GM21381 (cell line): ENCODE results near the gene LILRB1.
"Not testable (repeated sequence)": the region's sequence is repeated elsewhere in the genome, so short reads cannot be mapped to it uniquely, and the experiment has no call there.

Experiments used
- ATAC-seq: cut with Tn5 transposase; IDR thresholded peaks from one replicate; pipeline ENCODE4 v1.9.1; 2021; ENCODE audit warnings: mild to moderate bottlenecking, moderate library complexity; ENCODE audit not compliant: unreplicated experiment

The LILRB1 gene

DNA sequence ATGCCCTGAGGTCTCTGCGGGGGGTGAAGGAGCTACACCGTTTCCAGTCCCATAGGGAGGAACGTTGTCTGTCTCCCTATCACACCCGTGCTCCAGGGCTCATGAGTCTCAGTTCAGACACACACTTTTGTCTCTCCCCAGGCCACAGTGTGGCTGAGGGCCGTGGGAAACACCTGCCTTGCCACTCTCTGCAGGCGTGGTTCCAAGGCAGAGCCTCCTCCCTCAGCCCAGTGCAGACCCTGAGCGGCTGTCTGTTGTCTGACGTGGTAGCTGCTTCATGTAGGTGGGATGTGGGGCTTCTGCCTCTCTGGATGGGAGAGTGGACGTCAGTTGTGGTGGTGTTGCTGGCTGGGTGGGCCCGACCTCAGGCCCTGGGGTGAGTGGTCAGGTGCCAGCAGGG lies 6.0 kb upstream of the LILRB1 start:
- not testable (repeated sequence) for ATAC-seq

DNA sequence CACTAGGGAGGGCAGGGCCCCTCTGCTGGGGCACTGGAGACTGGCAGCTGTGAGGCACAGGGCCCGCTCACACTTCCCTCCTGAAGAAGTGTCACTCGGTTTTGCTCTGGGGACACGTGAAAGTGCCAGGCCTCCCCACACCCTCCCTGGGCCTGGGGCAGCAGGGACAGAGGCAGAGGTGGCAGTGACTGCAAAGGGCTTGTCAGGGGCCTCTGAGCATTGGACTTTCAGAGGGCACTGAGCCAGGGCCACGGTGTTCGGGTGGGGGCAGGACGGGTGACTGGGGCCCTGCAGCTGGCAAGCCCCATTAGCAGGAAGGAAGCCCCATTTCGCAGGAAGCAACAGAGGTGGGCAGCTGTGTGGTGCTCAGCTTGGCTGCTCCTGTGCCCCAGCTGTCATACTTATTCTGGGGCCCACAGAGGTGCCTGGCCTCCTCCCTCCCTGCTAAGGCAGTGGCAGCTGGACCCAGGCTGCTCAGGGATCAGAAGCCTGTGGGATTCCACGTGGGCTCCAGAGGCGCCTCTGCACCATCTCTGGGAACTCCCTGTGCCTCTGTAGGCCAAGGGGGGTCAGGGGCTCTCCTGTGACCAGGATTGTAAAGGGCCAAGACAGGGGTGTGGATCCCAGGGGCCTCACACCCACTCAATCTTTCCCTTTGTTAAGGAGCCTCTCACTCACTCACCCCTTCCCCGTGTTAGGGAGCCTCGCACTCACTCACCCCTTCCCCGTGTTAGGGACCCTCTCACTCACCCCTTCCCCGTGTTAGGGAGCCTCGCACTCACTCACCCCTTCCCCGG lies 5.2 kb upstream of the LILRB1 start:
- not testable (repeated sequence) for ATAC-seq

DNA sequence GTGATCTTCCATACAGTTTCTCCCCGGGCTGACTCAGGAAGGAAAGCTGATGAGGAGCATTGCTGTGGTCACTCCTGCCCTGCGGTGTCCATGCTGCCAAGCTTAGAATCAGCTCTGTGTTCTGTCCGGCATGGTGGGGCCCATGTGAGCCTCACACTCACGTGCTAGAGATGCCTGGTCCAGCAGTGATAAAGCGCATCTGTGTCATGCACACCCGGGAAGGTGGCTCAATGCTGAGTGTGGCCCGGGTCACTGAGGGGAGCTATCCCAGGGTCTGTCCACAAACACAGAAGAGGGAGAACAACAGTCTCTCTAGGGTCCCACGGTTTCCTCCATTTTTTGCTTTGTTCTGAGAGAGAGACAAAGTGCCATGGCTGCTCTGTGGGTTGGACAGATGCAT lies 3.5 kb upstream of the LILRB1 start:
- no peak for ATAC-seq

DNA sequence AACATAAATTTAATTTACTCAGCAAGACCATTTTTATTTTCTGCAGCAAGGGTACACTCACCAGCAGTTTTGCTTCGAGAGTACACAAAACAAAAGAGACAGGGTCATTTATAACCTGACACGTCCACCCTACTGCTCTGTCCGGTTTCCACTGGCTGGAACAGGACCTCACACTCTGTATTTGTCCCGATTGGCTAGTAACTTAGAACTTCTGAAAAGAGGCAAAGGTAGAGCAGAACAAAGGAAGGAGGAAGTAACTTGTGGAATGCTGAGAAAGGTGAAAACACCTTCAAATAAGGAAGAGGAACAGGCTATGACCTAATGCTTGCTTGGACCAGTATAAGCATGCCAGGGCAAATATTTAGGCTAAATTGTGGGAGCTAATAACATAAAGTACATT lies 2.4 kb upstream of the LILRB1 start:
- ATAC-seq: not testable (repeated sequence)

DNA sequence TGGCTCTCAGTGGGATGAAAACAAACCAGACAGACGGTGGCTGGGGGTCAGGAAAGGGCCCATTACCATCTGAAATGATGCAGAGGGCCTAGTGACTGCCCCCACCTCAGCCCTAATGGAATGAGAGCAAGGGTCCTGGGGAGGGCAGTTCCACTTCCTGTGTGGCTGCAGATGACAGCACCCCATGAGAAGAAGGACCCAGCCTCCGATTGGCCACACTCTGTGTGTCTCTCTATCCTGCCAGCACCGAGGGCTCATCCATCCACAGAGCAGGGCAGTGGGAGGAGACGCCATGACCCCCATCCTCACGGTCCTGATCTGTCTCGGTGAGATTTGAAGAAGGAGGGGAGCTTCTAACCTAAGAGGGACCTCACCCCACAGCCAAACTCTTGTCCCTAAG lies 498 bp downstream of the LILRB1 start:
- no peak for ATAC-seq

DNA sequence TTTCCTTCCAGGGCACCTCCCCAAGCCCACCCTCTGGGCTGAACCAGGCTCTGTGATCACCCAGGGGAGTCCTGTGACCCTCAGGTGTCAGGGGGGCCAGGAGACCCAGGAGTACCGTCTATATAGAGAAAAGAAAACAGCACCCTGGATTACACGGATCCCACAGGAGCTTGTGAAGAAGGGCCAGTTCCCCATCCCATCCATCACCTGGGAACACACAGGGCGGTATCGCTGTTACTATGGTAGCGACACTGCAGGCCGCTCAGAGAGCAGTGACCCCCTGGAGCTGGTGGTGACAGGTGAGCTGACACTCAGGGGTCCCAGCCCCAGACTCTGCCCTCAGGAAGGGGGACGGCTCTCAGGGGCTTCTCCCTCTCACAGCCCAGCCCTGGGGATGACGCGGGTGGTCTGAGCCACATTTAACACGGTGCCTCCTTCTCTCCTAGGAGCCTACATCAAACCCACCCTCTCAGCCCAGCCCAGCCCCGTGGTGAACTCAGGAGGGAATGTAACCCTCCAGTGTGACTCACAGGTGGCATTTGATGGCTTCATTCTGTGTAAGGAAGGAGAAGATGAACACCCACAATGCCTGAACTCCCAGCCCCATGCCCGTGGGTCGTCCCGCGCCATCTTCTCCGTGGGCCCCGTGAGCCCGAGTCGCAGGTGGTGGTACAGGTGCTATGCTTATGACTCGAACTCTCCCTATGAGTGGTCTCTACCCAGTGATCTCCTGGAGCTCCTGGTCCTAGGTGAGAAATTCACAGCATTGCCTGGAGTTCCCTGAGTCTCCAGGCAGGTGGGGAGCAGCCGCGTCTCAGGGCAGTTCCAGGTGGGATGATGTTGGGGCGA lies 1.4 kb downstream of the LILRB1 start:
- not testable (repeated sequence) for ATAC-seq

DNA sequence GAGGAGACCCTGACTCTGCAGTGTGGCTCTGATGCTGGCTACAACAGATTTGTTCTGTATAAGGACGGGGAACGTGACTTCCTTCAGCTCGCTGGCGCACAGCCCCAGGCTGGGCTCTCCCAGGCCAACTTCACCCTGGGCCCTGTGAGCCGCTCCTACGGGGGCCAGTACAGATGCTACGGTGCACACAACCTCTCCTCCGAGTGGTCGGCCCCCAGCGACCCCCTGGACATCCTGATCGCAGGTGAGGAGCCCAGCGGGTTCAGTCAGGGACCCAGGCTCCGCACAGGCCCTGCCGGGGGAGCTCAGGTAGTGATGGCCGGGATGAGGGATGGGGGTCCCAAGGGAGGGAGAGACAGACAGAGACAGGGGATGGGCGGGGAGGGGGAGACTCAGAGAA lies 2.2 kb downstream of the LILRB1 start:
- not testable (repeated sequence) for ATAC-seq

DNA sequence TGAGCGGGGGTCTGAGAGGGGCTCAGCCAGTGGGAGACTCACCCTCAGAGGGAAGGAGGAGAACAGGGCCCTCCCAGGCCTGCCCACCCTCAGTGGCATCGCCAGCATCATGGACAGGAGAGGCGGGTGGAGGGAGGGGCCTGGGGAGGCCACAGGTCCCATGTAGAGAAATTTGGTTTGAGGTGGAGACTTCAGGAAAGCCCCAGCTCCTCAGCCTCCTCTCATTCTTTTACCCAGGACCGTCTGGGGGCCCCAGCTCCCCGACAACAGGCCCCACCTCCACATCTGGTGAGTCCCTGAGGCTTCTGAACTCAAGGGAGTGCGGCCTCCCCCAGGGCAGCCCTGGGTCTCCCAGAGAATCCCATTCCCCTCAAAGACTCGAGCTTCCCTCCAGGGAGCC lies 3.1 kb downstream of the LILRB1 start:
- no peak for ATAC-seq

DNA sequence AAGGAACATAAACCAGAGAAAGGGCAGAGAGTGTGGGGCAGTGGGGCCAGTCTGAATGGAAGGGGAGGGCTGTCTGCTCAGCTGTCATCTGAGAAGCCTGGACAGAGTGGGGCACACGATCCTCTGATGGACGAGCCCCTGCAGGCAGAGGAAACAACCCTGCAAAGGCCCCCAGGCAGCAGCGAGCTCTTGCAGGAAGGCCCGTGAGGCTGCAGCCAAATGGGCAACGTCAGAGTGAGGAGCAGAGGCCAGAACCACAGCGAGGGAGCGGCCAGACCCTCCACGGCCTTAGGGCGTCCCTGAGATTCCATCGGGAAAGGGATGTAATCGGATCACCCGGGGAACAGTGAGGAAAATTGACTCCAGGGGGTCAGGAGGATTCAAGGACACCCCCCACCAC lies 5.8 kb downstream of the LILRB1 start:
- not testable (repeated sequence) for ATAC-seq

DNA sequence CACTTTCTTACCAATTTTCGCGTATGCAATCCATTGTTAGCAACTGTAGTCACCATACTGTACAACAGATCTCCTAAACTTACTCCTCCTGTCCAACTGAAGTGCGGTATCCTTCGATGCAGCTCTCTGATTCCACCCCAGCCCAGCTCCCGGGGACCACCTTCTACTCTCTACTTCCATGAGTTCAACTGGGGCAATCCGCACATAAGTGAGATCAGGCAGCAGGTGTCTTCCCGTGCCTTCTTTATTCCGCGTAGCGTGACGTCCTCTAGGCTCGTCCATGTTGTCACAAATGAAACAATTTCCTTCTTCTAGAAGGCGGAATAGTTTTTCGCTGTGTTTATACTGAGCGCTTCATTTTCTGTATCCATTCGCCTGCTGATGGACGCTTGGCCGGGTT lies 8.4 kb downstream of the LILRB1 start:
- no peak for ATAC-seq

DNA sequence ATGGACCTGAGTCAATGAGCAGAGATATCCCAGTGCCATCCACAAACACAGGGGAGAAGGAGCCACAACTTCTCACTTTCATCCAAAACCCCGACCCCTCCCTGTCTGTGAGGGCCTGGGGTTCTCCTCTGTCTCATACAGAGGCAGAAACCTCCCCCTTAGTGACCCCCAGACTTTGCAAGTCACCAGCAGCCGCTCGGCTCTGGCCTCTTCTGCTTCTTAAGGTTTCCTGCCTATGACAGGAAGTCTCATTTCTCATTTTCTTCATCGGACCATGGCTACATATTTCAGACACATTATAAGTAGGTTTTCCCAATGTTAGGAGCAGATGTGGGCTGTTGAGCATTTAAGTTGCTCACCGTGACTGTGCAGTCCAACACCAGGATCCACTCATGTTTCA lies 12.7 kb downstream of the LILRB1 start:
- ATAC-seq: not testable (repeated sequence)

DNA sequence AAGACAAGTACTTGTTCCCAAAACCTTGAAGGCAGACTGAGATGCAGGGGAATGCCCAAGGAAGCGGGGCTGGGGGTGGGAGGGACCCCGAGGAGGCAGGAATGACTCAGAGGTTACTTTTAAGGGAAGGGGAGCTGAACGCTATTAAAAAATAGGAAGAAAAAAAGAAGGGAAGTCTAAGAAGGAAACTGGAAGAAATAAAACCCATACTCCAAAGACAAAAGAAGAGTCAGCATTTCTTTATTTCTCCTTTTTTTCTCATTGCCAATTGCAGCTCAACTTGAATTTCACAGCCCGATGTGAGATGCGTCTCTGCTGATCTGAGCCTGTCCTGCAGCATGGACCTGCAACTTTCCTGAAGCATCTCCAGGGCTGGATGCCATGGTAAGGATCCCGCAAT lies 13.3 kb downstream of the LILRB1 start:
- ATAC-seq: not testable (repeated sequence)

DNA sequence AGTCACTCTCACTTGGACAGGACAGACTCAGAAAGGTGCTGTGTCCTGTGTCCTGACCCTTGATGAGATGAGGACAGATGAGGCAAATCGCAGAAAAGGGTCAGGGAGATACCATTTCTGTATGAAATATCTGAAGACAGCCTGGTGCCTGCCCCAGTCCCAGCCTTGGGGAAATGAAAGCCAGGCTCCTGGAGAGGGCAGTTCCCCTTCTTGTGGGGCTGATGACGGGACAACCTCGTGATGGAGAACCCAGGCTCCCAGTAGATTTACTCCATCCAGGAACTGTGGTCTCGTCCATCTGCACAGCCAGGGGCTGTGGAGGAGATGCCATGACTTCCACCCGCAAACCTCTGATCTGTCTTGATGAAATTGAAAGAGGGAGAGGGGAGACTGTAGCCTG lies 13.8 kb downstream of the LILRB1 start:
- no peak for ATAC-seq

DNA sequence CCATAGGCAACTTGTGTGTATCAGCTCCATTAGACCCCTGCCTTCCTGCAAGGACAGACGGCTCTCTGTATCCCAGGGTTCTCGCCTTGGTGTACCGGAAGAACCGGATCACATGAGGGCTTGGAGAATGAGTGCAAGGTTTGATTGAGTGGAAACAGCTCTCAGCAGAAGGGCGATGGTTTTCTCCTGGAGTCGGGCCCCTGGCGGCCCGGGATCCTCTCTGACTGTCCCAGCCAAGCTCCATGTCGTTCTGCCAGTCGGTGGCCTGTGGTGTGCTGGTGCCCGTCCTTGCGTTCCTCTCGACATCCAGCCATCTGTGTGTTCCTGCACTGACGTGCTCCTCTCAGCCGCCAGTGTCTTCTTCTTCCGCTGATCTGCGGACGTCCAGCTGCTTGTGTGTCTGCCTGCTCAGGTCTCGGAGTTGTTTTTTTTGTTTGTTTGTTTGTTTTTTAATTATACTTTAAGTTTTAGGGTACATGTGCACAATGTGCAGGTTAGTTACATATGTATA lies 16.1 kb downstream of the LILRB1 start:
- no peak for ATAC-seq

DNA sequence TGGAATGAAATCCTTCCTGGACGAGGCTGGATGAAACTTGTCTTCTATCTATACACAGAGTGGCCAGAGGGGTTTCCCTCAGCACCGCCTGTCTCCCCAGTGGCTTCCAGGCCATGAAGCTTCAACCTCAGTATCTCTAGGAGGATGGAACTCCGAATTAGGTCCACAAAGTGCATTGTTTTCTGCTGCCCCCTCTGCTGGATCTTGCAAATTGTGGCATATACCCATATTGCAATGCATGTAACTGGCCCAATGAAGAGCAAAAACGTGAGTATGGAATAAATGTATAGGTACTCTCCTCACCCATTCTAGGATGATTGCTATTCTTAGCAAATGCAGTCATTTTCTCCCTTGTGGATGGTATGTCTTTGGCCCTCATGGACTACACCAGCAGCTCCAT lies 17.8 kb downstream of the LILRB1 start:
- ATAC-seq: no peak

DNA sequence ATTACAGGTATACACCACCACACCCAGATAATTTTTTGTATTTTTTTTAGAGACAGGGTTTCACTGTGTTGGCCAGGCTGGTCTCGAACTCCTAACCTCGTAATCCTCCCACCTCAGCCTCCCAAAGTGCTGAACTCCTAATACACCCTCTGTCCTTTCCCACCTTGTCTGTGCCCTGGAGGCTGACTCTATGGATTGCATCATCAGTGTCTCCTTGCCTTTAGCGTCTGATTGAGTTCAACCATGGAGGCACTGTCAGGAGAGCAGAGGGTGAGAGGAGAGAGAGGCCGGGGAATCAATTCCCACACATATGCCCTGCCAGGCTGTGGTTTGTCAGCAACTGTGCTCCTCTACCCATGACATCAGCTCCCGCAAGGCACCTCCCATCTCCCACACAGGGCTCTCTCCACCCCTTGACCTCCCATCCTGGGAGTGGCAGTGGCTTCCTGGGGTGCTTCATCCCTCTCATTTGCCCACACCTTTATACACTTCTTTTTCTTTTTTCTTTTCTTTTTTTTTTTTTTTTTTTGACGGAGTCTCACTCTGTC lies 19.9 kb downstream of the LILRB1 start:
- ATAC-seq: no peak

DNA sequence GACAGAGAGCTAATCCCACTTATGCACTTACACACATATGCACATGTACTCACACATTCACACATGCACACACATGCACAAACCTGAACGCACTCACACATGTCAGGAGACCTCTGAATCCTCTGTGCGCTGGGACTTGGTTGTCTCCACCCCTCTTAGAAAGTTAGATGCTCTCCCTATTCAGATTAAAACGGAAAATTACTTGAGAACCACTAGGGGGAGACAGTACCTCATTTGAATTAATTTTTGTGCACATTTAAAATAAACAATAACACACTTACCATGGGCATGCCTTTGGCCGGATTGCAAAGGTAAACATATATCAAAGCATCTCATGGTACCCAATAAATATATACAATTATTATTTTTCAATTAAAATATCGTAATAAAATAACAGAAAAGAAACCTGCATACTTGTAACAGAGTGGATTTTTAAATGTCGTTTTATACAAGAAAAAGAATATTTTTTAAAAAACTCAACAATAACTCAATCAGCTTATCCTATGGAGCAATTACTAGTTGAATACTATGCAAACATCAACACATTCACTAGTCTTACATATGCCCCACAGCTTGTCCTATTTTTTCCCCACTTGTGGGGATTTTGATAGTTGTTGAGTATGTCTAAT lies 23.0 kb downstream of the LILRB1 start:
- ATAC-seq: no peak

DNA sequence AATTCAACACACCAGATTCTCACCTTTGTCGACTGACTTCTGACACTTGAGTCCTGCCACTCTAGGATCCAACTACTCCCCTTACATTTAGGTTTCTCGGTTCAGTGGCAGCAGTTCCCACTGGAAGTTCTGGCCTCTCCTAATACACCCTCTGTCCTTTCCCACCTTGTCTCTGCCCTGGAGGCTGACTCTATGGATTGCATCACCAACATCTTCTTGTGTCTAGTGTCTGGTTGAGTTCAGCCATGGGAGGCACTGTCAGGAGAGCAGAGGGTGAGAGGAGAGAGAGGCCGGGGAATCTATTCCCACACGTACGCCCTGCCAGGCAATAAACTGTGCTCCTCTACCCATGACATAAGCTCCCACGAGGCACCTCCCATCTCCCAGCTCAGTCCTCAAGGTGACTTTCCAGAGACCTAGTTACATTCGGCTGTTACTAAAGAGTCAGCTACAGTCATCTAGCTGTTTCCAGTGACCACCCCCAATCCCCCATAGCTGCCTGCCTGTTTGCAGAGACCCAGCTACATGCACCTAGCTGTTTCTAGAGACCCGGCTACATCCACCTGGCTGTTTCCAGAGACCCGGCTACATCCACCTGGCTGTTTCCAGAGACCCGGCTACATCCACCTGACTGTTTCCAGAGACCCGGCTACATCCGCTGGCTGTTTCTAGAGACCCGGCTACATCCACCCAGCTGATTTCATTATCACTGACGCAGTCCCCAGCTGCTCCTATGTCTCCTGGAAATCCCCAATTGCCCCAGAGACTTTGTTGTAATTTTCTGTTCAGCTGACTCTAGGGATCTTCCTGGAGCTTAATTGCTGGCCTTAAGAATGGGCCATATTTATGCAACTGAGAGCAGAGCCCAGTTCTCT lies 24.4 kb downstream of the LILRB1 start:
- no peak for ATAC-seq

DNA sequence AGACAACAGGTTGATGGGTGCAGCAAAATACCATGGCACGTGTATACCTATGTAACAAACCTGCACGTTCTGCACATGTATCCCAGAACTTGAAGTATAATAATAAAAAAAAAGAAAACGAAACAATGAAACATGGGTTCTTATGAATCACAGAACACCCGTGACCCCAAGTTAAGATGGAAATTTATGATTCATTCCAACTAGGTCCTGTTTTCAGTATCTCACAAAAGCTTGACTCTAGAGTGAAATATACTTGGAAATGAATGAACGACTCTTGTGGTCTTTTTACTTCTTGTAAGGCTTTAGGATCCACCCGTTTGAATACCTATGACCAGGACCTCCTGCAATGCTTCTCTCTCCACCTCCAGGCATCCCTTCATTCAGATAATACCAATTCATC lies 29.0 kb downstream of the LILRB1 start:
- ATAC-seq: no peak

DNA sequence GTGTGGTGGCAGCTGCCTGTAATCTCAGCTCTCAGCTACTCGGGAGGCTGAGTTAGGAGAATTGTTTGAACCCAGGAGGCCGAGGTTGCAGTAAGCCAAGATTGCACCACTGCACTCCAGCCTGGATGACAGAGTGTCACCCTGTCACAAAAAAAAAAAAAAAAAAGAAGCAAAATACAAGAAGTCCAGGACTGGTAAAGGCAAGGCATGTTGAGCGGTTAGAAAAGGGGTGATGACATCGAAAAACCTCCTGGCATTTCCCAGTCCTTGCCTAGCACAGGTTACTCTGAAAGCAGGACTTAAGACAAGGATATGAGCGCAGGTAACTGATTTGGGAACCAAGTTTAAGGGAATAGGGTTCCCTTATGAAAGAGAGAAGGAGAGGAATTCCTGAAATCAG lies 30.0 kb downstream of the LILRB1 start:
- no peak for ATAC-seq
